ENCODE measurements around the gene GAS7.

The GAS7 gene

DNA sequence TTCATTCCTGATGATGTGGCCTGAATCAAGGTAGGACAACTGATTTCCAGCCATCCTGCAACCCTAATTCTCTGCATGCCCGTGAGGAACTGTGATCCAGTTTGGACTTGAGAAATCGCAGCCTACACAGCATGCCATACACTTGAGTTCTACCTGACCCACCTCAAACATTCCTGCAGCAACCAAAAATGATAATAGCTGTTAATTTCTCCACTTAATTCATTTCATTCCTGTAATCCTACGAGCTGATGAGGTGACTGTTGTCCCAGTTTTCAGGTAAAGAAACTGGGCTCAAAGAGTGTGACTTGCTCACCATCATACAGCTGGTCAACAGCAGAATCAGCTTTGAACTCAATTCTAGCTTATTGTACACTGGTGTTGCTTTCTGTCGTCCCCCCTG lies 2.2 kb upstream of the GAS7 start:
- no peak for FAIRE-seq
- DNase-seq (ENCODE audit: low spot score) = no peak

DNA sequence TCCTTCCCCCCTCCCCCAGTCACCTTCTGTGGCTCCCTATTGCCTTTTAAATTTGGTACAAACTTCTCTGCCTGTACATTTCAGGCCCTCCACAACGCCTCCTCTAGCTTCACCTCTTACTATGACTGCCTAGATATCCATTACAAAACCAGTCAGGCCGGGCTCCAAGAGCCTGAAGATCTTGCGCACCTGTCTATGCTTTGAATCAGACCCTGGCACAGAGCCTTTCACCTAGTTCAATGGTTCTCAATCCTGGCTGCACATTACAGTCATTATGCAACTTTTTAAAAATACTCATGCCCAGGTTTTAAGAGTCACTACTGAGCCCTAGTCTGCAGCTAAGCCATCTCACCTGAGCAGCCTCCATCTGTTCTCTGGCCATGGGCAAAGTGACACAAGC lies 1.6 kb upstream of the GAS7 start:
- DNase-seq (ENCODE audit: low spot score) (no peak), FAIRE-seq (no peak)

DNA sequence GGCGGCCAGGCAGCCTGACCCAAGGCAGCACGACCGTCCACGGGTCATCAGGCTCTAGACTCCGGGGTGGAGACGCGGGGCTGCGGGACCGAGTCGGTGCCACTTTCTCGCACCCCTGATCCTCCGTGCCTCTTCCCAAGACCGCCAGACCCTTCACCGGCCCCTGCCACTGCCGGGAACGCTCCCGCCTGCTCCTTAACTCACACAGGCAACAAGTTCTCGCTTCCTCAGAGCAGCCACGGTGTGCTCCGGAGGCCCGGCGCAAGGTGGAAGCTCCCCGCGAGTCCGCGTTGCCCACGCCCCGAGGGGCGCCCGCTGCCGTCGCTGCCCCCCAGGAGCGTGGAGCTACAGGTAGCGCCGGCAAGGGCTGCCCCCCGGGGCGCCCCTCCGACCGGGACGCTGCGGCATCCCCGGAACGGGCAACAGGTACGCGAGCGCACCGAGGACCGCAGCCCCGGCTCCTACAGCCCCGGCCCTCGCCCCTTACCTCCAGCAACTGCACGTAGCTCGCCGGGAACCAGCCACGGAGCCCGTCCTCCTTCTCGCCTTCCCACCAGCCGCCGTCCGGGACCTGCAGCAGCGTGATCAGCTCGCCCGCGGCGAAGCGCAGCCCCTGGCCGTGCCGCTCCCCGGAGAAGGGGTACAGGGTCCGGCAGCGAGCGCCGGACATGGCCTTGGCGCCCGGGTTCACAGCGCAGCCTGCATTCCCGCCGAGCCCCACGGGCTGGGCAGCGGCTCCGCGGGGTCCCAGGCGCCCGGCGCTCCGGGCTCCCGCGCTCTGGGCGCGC lies 491 bp downstream of the GAS7 start:
- DNase-seq (ENCODE audit: low spot score) = no peak
- FAIRE-seq = no peak

DNA sequence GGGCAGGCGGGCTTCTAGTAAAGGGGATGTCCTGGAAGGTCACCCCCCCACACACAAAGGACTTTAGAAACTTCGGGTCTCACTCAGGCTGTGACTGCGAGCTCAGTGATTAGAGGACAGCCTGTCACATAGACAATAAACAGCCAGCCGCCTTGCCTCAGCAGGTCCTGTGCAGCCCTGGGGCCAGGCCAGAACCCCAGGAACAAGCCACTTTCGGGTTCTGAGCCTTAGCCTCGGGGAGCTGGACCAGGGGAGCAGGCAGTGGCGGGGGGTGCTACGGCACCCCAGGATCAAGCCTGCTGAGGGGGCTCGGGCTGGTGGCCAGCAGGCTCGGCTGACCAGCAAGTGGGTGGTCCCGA lies 1.1 kb downstream of the GAS7 start:
- FAIRE-seq = no peak
- no peak for DNase-seq (ENCODE audit: low spot score)

DNA sequence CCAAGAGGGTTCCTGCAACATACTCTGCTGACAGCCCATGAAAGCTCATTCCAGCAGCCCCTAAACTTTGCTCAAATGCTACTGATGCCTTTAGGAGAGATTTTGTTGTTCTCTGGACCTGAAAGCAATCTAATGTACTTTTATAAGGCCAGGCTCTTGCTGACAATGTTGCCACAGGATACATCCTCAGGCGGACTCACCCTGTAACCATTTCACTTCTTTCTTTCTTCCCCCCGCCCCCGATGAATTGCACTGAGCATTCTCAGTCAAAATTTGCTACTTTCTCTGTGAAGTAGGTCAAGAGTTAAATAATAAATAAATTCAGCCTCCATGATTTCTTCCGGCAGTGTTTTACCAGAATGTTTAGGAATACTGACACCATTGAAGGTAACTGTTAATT lies 1.5 kb downstream of the GAS7 start:
- FAIRE-seq = no peak
- no peak for DNase-seq (ENCODE audit: low spot score)

DNA sequence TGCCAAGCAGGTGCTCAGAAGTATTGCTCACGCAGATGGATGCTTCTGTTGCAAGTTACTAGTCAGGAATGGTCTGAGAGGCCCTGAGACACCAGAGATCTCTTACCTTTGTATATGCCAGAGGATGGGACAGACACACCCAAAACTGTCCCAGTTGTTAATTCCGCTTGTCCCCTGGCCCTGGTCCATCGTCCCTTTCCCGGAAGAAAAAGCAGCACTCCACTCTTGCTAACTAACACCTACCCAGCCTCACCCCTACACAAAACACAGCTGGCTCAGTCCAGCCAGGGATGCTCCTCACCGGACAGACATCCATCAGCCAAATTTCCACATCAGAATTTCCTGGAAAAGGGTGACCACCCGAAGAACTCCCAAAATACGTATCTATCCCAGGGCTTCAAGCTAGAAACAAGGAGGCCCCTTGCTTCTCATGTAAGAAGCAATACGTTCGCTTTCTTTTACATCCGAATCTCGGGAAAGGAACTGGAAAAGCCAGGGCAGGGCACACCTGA lies 2.0 kb downstream of the GAS7 start:
- DNase-seq (ENCODE audit: low spot score) (no peak), FAIRE-seq (no peak)

DNA sequence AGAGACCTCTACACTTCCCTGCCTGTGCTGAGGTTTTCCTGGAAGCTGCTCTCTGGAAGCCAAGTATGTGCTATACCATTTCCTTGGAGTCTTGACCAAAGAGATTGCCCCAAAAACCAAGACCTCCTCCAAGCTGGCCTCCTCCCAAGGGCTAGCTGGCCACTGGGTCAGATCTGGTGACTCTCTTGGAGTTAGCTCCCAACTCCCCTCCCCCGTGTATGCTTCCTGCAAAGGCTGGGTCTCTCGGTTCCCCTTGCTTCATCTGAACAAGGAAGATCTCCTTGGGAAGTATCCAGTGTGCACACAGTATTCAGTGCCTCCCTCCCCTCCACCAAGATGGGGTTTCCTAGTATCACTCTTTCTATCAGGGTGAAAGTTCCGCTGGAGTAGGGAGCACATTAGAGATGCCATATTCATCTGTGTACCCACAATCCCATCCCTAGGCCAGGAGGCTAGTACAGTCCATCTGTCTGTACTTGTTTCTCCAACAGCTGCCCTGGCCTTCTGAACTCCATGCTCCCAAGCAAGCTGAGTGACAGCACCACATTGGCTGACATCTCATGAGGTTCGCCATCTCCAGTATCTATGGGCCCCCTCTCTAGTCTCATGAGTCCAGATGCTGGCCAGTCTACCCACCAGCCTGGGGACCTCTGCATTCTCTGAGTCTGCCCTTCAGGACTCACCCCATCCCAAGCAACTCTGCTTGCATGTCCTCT lies 3.2 kb downstream of the GAS7 start:
- FAIRE-seq (no peak), DNase-seq (ENCODE audit: low spot score) (no peak)

DNA sequence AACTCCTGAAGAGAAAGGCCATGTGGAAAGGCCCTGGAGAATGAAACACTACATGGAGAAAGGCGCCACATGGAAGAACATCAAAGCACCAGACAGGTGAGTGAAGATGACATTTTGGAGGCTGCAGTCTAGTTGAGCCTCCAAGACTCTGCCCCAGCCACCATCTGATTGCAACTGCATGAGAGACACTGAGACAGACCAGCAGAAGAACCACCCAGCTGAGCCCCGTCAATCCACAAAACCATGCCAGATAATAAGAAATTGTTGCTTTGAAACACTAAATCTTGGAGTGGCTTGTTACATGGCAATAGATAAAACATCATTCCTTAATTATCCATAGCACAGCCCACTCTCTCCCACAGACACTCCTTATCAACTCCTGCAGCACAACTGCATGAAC lies 4.8 kb downstream of the GAS7 start:
- no peak for FAIRE-seq
- DNase-seq (ENCODE audit: low spot score) = no peak

DNA sequence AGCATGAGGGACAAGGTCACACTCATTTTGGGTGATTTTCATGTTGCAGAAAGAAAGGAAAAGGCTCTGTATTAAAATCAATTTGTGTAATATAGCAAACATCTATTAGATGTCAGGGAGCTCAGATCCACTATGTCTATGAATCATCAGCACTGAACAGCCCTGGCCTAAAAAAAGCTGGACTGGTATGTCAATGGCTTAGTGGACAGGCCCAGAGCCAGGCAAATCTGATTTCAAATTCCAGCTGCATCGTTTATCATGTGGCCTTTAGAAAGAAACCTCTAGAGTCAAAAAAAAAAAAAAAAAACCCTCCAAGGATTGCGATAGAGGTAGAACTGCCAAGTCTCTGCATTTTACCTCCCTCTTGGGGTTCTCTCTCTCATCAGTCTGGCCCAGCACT lies 5.4 kb downstream of the GAS7 start:
- no peak for FAIRE-seq

DNA sequence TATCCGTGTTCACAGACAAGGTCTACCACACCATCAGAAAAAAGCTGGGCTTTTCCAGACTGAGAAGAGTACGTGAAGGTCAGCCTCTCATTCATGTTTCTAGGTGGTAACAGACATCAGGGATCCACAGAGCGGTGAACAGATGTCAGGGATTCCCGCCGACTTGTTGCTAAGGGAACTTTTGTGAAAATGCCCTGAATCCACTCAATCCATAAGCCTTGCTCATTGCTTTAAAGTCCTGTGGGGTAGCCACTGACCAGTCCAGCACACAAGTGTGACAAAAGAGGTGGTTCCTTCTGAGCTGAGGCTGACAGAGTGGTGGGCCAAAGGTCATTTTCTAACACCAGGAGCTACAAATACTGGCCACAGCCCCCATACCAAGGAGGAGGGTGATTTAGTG lies 5.9 kb downstream of the GAS7 start:
- FAIRE-seq (no peak), DNase-seq (ENCODE audit: low spot score) (no peak)

More for the DNA sequence above, 5.4 kb downstream of the GAS7 start:
- DNase-seq (ENCODE audit: low spot score) = no peak

DNA sequence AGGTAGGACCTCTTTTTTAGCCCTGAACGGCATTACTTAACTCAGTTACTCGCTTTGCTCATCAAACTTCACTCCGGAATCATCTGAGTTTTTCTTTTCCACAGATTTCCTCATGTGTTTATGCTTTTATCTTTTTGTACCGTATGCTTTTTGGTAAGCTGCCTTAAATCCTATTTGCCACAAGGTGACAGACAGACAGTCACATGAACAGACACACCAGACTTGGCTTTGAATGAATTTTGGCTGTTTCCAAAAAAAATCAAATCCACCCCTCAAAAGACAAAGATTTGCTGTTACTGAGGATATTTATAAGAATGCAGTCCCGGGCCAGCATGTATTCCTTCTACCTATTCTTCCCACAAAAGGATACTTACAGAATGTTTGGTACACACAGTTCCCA lies 10.9 kb downstream of the GAS7 start:
- FAIRE-seq (no peak), DNase-seq (ENCODE audit: low spot score) (no peak)

DNA sequence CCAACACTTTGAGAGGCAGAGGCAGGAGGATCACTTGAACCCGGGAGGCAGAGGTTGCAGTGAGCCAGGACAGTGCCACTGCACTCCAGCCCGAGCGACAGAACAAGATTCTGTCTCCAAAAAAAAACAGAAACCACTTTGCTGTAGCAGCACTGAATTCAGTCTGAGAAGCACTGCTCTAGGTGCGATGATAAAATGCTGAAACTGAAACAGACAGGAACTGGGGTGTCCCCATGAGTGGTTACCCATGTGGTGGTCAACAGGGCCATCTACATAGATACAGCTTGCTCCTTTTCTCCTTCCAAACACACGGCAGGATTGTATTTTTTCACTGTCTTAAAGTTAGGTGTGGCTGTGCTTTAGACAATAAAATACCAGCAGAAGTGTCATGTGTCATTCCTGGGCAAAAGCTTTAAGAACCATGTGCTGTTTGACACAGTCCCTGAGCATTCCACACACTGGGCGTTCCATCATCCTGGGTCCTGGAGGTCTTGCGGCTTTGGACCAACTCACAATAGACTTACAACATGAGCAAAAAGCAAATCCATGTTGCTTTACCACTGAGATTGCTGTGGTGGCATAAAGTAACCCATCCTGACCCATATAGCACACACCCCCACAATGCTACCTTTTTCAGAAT lies 11.5 kb downstream of the GAS7 start:
- FAIRE-seq (no peak), DNase-seq (ENCODE audit: low spot score) (no peak)

DNA sequence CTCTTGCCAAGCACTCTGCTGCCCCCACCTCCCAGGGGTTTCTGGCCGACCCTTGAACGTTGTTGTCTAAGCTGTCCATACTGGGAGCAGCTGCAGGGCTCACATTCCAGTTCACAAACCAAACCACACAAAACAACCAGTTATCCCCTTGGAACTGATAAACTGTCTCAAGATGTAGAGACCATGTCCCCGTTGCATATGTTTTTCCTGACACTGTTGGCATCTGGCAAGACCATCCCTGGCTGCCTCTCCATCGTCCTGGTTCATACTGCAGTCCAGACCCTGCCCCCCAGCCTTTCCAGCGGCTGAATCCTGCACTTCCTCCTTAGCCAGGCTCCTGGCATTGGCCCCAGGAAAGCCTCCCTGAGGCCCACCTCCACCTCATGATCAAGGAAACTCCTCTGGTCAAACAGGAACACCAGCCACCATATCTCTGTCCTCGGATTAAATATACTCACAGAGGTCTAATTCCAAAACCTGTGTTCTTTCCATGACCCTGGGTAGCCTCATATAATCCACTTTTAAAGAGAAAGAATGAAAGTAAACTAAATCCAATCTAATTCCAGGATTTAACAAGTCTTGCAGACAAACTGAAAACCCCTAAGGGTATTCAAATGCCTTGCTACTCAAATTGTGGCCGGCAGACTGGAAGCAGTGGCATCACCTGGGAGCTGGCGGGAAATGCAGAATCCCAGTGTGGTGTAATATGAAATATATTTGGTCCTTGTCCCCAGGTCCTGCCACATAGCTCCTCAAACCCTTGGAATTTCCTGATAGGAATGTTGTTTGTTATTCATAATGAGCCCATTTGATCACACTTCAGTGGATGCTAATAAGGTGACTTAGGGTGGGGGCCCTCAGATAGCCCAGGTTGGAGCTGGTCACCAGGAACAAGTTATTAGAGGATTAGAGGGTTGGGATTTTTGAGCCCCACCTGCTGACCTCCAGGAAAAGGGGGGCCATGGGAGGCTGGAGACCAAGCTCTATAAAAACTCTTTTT lies 14.2 kb downstream of the GAS7 start:
- FAIRE-seq (no peak), DNase-seq (ENCODE audit: low spot score) (no peak)

DNA sequence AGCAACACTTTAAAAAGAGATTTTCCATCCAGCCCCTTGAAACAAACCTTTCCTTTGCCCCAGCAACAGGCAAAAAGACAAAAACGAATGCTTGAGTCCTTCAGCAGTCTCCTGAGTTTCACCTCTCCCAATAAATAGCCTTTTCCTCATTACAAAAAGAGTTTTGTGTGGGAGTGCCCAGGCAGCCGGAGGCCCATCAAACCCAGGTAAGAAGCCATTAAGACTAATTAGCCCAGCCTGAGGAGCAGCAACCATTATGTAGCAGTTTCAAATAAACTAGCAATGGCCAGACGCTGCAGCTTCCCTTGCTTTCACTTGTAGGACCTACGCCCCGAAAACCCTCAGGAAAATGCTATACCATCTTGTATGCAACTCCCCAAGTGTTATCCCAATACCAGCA lies 15.6 kb downstream of the GAS7 start:
- FAIRE-seq (no peak), DNase-seq (ENCODE audit: low spot score) (no peak)

DNA sequence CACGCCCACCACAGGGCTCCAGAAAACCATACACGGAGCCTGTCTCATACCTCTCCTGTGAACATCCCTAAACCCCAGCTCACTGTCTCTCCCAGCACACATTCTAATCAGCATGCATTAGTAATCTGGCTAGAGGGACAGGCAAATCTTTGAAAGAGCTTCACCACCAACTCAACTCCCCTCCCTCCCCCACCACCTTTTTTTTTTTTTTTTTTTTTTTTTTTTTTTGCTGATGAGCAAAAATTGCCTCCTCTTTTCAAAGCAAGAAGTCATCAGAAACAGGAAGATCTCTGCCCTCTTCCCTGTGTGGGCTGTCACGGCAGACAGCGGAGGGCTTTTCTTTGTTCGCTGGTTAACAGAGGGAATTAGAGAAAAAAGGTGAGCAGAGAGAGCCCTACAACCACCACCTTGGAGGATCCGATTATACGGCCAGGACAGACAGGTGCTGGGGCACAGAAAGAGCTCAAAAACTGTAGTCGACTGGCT lies 19.9 kb downstream of the GAS7 start:
- FAIRE-seq (no peak), DNase-seq (ENCODE audit: low spot score) (no peak)

DNA sequence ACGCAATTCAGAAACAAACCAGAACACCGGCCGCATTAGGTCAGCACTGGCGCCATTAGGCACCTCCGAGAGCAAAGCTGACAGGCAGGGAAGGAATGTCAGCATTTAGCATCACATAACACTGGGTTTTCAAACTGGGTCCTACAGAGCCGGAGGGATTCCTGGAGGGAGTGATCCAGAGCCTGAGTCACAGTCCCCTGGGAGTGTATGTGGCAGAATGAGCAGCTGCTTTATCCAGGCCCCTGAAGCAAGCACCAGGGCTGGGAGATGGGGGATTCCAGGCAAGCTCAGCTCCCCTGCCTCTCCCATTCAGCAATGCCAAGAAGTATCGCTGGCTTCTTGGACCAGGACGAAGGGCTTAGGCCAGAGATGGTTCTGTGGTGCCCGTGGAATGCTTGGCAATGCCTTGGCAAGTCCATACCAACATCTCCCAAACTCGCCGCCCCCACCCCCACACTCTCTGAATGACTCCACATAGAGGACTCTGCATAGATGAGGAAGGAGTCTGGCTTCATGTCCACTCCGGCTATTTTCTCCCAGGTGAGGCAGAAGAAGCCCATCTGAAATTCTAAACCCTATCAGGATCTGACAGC lies 20.4 kb downstream of the GAS7 start:
- no peak for FAIRE-seq
- no peak for DNase-seq (ENCODE audit: low spot score)

DNA sequence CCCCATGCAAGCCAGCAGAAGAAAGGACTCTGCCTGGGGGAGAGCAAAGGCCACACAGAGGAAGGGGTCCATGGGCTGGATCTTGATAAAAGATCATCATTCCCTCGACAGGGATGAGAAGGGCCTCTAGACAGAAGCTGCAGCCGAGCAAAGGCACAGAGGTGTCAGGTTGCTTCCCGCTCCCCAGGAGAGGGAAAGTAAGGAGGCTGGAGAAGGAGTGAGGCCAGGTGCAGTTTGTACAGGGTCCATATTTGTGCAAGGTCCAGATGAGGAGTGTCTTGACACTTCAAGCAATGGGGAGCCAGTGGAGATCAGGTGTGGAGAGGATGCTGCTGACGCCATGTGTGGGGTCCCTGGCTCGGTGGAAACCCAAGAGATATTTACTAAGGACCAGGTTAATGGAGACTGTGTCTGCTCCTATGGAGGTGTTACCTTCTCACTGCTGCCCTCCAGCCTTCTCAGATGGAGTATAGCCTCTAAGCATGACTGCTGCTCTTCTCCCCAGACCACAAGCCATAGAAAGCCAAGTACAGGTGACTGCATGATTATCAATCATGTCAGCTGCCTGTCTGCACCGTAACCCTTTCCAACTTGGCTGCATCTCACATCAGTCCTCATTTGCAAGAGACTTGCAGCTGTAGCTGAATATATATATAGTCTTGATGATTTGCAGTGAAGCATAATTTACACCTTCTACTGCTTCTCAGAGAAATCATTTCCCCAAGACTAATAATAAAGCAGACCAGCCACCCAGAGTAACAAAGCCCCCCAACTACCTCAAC lies 21.1 kb downstream of the GAS7 start:
- DNase-seq (ENCODE audit: low spot score) (no peak), FAIRE-seq (no peak)

DNA sequence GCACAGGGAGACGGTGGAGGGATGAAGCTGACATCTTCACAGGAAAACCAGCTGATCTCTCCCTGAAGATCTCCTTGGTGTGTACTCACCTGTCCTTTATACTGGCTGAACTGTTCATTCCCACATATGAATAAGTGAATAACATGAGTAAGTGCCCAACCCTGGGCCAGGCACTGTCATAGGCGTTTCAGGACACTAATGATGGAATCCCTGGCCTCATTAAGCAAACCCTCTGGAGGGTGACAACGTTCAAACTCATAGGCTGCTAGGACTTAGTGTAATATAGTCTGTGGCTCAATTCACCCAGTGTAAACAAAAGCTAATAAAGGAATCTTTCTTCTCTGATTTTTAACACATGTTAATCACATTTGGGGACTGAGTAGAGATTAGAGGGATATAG lies 24.5 kb downstream of the GAS7 start:
- FAIRE-seq = no peak

DNA sequence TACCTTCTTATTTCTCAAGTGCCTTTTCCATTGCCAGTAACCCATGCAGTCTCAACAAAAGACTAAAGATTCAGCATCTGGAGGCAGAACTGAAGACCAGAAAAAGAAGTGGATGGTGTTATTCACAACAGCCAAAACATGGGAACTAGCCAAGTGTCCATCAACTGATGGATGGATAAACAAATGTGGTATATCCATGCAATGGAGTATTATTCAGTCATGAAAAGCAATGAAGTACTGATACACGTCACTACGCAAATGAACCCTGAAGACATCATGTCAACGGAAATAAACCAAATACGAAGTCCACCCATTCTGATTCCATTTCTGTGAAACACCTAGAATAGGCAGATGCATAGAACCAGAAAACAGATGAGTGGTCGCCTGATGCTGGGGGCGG lies 25.6 kb downstream of the GAS7 start:
- FAIRE-seq = no peak
- DNase-seq (ENCODE audit: low spot score) = no peak

More for the DNA sequence above, 24.5 kb downstream of the GAS7 start:
- no peak for DNase-seq (ENCODE audit: low spot score)

DNA sequence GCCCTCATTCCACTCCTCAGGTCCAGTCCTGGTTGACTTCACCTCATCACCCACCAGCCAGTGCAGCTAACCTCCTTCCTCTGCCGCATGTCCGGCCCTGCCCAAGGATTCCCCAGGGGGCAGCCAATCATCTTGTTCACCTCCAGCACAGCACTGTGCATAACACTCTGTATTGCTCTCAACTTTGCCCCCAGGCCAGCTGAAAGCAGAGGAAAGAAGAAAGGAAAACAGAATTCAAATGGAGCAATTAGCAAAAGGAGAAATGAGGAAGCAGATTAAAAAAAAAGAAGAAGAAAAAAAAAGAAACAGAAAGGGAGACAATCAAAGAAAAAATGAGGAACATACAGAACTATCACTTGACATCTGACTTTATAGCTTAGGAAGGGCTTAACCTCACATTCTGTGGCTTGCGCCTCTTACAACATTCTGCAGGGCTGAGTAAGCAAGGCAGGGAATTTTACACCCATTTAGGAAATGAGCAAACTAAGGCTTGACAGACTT lies 26.1 kb downstream of the GAS7 start:
- no peak for DNase-seq (ENCODE audit: low spot score)
- FAIRE-seq = no peak

Measured in RCC 7860 (cell line).